Activated CD4-positive, alpha-beta T cell treated with anti-CD3 and anti-CD28 coated beads, Interleukin-2, amount 10 ng/mL, durations not matched to agents 7 days and 5 days (primary cell): Measurements from ENCODE around the gene ANKRD33. TPM values are rescaled to one million over a fixed set of nuclear protein-coding genes. Genes with fewer than 3 reads are reported as not detected.

ENCODE experiments used
- CTCF ChIA-PET: fragments of 350-600 bp; sonication (Branson Sonifier 250); formaldehyde crosslinking; loops from one replicate; lab custom pipeline; 2021; ENCODE audit warnings: antibody characterized with exemption; lab: Charles Lee
- POLR2A ChIA-PET: fragments of 350-600 bp; sonication (Branson Sonifier 250); formaldehyde crosslinking; loops from one replicate; lab custom pipeline; 2021; ENCODE audit warnings: antibody characterized with exemption; lab: Charles Lee
- DNase-seq: peaks from one replicate; pipeline ENCODE4 v3.0.0-alpha.2; 2020
- H3K27ac Mint-ChIP-seq: one replicate; pipeline ENCODE4 v1.8.0; 2021; ENCODE audit warnings: mild to moderate bottlenecking, moderate library complexity, mixed read lengths
- H3K27me3 Mint-ChIP-seq: one replicate; pipeline ENCODE4 v1.8.0; 2021; ENCODE audit warnings: mixed read lengths
- H3K36me3 Mint-ChIP-seq: one replicate; pipeline ENCODE4 v1.8.0; 2021; ENCODE audit warnings: low read depth, mixed read lengths
- H3K4me1 Mint-ChIP-seq: one replicate; pipeline ENCODE4 v1.8.0; 2021; ENCODE audit warnings: mixed read lengths
- H3K4me3 Mint-ChIP-seq: one replicate; pipeline ENCODE4 v1.8.0; 2021; ENCODE audit warnings: mild to moderate bottlenecking, moderate library complexity, mixed read lengths
- H3K9me3 Mint-ChIP-seq: one replicate; pipeline ENCODE4 v1.8.0; 2021; ENCODE audit warnings: mixed read lengths
- total RNA-seq, 2 experiments: library from RNA; stranded (reverse); gene quantifications; one replicate each; pipeline ENCODE4 v1.2.3, GENCODE V29; 2021

The ANKRD33 gene
- total RNA-seq, 2 experiments from 2014 or later = not detected

GRCh38 chr12:51889216-51890132 is 1.6 kb downstream of the ANKRD33 start:
- ChIA-PET POLR2A (no interaction called here), CTCF (interaction anchor here (1.0 to 2.2 kb wide), 3 partner anchors 14 to 23 kb away, joined by 3 to 12 read pairs (median 3); no protein-coding TSS in a partner anchor)
- Mint-ChIP-seq H3K4me3 (no peak overlapping the region), H3K9me3 (peaks cover 11% of the 10 kb centered on the region), H3K4me1 (peaks cover 21% of the 10 kb centered on the region), H3K27ac (no peak overlapping the region), H3K36me3 (peaks cover 14% of the 10 kb centered on the region), H3K27me3 (peaks cover 4% of the 10 kb centered on the region)
- no peak for DNase-seq

- peaks cover 4% of the 10 kb centered on the region for H3K27me3 Mint-ChIP-seq
- H3K4me3 Mint-ChIP-seq = no peak overlapping the region
- no peak for DNase-seq
- peaks cover 8% of the 10 kb centered on the region for H3K36me3 Mint-ChIP-seq
- peaks cover 16% of the 10 kb centered on the region for H3K4me1 Mint-ChIP-seq
- ChIA-PET POLR2A (no interaction called here), CTCF (interaction anchor here (1.0 to 2.2 kb wide), 2 partner anchors 15 to 23 kb away, joined by 3 to 12 read pairs; no protein-coding TSS in a partner anchor)
- peaks cover 5% of the 10 kb centered on the region for H3K9me3 Mint-ChIP-seq
- no peak overlapping the region for H3K27ac Mint-ChIP-seq
Measured at GRCh38 chr12:51890133-51890464, 2.2 kb downstream of the ANKRD33 start.

- H3K27ac Mint-ChIP-seq = no peak overlapping the region
- CTCF ChIA-PET = no interaction called here
- peaks cover 4% of the 10 kb centered on the region for H3K9me3 Mint-ChIP-seq
- peaks cover 4% of the 10 kb centered on the region for H3K27me3 Mint-ChIP-seq
- peaks cover 11% of the 10 kb centered on the region for H3K4me1 Mint-ChIP-seq
- H3K4me3 Mint-ChIP-seq = no peak overlapping the region
- H3K36me3 Mint-ChIP-seq = peaks cover 6% of the 10 kb centered on the region
- POLR2A ChIA-PET = no interaction called here
- DNase-seq = no peak
Measured at GRCh38 chr12:51890511-51891171, 2.7 kb downstream of the ANKRD33 start.

GRCh38 chr12:51891843-51892242 is 3.9 kb downstream of the ANKRD33 start:
- ChIA-PET POLR2A (no interaction called here), CTCF (no interaction called here)
- H3K27ac Mint-ChIP-seq = no peak overlapping the region
- no peaks in the 10 kb centered on the region for H3K9me3 Mint-ChIP-seq
- H3K27me3 Mint-ChIP-seq = peaks cover 4% of the 10 kb centered on the region
- DNase-seq = no peak
- no peaks in the 10 kb centered on the region for H3K36me3 Mint-ChIP-seq
- H3K4me1 Mint-ChIP-seq = no peaks in the 10 kb centered on the region
- no peak overlapping the region for H3K4me3 Mint-ChIP-seq

GRCh38 chr12:51893786-51894185 is 5.9 kb downstream of the ANKRD33 start:
- no peak overlapping the region for H3K27ac Mint-ChIP-seq
- POLR2A ChIA-PET = no interaction called here

GRCh38 chr12:51895378-51896135 is 7.7 kb downstream of the ANKRD33 start:
- peaks cover 6% of the 10 kb centered on the region for H3K27me3 Mint-ChIP-seq
- ChIA-PET CTCF (interaction anchor here (0.8 to 1.2 kb wide), 2 partner anchors 16 to 17 kb away, joined by 3 to 4 read pairs; no protein-coding TSS in a partner anchor), POLR2A (no interaction called here)
- no peaks in the 10 kb centered on the region for H3K9me3 Mint-ChIP-seq
- no peak overlapping the region for H3K27ac Mint-ChIP-seq
- no peaks in the 10 kb centered on the region for H3K4me1 Mint-ChIP-seq
- H3K4me3 Mint-ChIP-seq = no peak overlapping the region
- DNase-seq = no peak
- H3K36me3 Mint-ChIP-seq = no peaks in the 10 kb centered on the region

More at GRCh38 chr12:51893786-51894185, 5.9 kb downstream of the ANKRD33 start:
- no peak for DNase-seq
- Mint-ChIP-seq H3K36me3 (no peaks in the 10 kb centered on the region), H3K4me3 (no peak overlapping the region), H3K4me1 (no peaks in the 10 kb centered on the region), H3K27me3 (peaks cover 4% of the 10 kb centered on the region), H3K9me3 (no peaks in the 10 kb centered on the region)
- CTCF ChIA-PET = interaction anchor here (0.6 to 1.1 kb wide), 2 partner anchors 9 to 15 kb away, joined by 3 to 4 read pairs; no protein-coding TSS in a partner anchor

- Mint-ChIP-seq H3K9me3 (no peaks in the 10 kb centered on the region), H3K27me3 (peaks cover 6% of the 10 kb centered on the region), H3K27ac (no peak overlapping the region), H3K4me1 (no peaks in the 10 kb centered on the region), H3K36me3 (no peaks in the 10 kb centered on the region), H3K4me3 (no peak overlapping the region)
- ChIA-PET POLR2A (no interaction called here), CTCF (interaction anchor here (0.8 kb wide), 1 partner anchor 15 kb away, joined by 3 read pairs; no protein-coding TSS in a partner anchor)
- DNase-seq = no peak
Measured at GRCh38 chr12:51896236-51896635, 8.3 kb downstream of the ANKRD33 start.

GRCh38 chr12:51897181-51897580 is 9.3 kb downstream of the ANKRD33 start:
- H3K36me3 Mint-ChIP-seq = no peaks in the 10 kb centered on the region
- DNase-seq = no peak
- H3K27ac Mint-ChIP-seq = no peak overlapping the region
- no peaks in the 10 kb centered on the region for H3K9me3 Mint-ChIP-seq
- CTCF ChIA-PET = no interaction called here
- no peaks in the 10 kb centered on the region for H3K4me1 Mint-ChIP-seq
- peaks cover 6% of the 10 kb centered on the region for H3K27me3 Mint-ChIP-seq
- no peak overlapping the region for H3K4me3 Mint-ChIP-seq
- POLR2A ChIA-PET = interaction anchor here (0.6 kb wide), 1 partner anchor 365 kb away, joined by 4 read pairs; no protein-coding TSS in a partner anchor

GRCh38 chr12:51898506-51898905 is 10.6 kb downstream of the ANKRD33 start:
- POLR2A ChIA-PET = no interaction called here
- no peak for DNase-seq
- H3K4me3 Mint-ChIP-seq = no peak overlapping the region
- CTCF ChIA-PET = interaction anchor here (1.3 kb wide), 1 partner anchor 127 kb away, joined by 3 read pairs; no protein-coding TSS in a partner anchor
- peak overlapping the region; percentile 36 for H3K27ac Mint-ChIP-seq
- H3K4me1 Mint-ChIP-seq = no peaks in the 10 kb centered on the region
- peaks cover 2% of the 10 kb centered on the region for H3K27me3 Mint-ChIP-seq
- H3K9me3 Mint-ChIP-seq = no peaks in the 10 kb centered on the region
- H3K36me3 Mint-ChIP-seq = no peaks in the 10 kb centered on the region

GRCh38 chr12:51898937-51899336 is 11.0 kb downstream of the ANKRD33 start:
- H3K4me3 Mint-ChIP-seq = no peak overlapping the region
- H3K27me3 Mint-ChIP-seq = peaks cover 5% of the 10 kb centered on the region
- no peaks in the 10 kb centered on the region for H3K4me1 Mint-ChIP-seq
- POLR2A ChIA-PET = no interaction called here
- no peak overlapping the region for H3K27ac Mint-ChIP-seq
- no peak for DNase-seq
- H3K36me3 Mint-ChIP-seq = no peaks in the 10 kb centered on the region
- CTCF ChIA-PET = interaction anchor here (1.3 kb wide), 1 partner anchor 126 kb away, joined by 3 read pairs; no protein-coding TSS in a partner anchor
- no peaks in the 10 kb centered on the region for H3K9me3 Mint-ChIP-seq

- Mint-ChIP-seq H3K4me1 (no peaks in the 10 kb centered on the region), H3K36me3 (no peaks in the 10 kb centered on the region)
- CTCF ChIA-PET = no interaction called here
Measured at GRCh38 chr12:51900323-51900889, 12.5 kb downstream of the ANKRD33 start.

More at GRCh38 chr12:51900323-51900889, 12.5 kb downstream of the ANKRD33 start:
- H3K9me3 Mint-ChIP-seq = no peaks in the 10 kb centered on the region
- no peak for DNase-seq
- POLR2A ChIA-PET = no interaction called here
- no peak overlapping the region for H3K4me3 Mint-ChIP-seq
- peaks cover 11% of the 10 kb centered on the region for H3K27me3 Mint-ChIP-seq
- H3K27ac Mint-ChIP-seq = no peak overlapping the region
